GM18517 (cell line): ENCODE results near the gene CITED4.

Experiments
- ATAC-seq: cut with Tn5 transposase; IDR thresholded peaks from one replicate; pipeline ENCODE4 v1.9.1; 2021; ENCODE audit warnings: mild to moderate bottlenecking, moderate library complexity; ENCODE audit not compliant: unreplicated experiment

CITED4 gene

GRCh38 chr1:40837601-40838000, 24.6 kb downstream of the CITED4 start:
- no peak for ATAC-seq

DNA sequence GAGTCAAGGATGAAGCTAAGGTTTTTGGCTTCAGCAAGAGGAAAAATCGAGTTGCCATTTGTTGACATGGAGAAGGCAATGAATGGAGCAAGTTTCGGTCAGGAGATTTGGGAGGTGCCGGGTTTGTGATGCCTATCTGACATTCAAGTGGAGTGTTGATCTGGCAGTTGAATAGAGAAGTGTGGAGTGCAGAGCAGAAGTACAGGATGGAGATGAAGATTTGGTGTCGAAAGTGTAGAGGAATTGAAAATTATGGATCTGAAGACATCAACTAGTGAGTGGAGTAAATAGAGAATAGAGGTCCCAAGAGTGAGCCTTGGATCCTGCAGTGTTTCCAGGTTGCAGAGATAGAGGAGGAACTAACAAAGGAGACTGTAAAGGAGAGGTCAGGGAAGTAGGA, 25.9 kb downstream of the CITED4 start:
- ATAC-seq: no peak

DNA sequence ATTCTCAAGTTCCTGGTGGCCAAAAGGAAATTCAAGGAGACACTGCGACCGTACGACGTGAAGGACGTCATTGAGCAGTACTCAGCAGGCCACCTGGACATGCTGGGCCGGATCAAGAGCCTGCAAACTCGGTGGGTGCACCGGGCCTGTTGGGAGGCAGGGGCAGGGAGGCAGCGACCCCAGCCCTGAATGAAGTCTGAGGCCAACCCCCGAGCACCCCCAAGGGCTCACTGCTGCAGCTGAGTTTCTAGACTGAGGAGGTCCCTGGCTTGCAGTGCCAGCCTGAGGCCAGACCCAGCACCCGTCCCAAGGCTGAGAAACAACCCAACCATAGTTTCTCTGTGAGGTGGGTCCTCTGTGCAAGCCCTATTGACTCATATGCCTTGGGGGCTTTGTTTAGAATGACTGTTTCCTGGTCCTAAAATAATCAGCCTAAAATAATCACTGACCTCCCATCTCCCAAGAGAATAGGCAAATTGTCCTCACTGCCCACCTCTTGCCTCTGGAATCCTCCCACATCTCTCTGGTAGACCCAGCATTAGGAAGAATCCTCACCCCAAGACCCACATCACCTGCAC, 27.1 kb downstream of the CITED4 start:
- ATAC-seq: no peak

- ATAC-seq: no peak
These were observed 28.2 kb downstream of the CITED4 start for GRCh38 chr1:40833979-40834378.

DNA sequence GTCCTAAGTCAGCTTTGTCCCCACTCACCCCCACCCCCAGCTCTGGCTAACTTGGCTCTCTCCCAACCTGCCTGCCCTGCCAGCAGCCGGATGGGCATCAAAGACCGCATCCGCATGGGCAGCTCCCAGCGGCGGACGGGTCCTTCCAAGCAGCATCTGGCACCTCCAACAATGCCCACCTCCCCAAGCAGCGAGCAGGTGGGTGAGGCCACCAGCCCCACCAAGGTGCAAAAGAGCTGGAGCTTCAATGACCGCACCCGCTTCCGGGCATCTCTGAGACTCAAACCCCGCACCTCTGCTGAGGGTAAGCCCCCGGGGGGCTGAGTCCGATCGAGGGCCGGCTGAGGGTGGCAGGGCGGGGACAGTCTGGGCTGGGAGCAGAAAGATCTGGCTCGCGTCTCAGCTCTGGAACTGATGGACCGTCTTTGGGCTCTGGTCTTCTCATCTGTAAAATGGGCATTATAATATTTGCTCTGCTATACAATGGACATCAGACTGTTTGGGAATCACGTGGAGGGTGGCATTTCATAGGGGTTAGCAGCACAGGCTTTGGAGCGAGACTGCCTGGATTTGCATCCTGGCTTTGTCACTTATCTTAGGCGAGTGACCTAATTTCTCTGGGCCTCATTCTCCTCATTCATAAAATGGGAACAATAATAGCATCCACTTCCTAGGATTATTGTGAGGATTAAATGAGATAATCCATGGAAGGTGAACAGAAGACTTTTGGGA, 31.0 kb downstream of the CITED4 start:
- no peak for ATAC-seq

- ATAC-seq: no peak
These were observed 31.7 kb downstream of the CITED4 start for GRCh38 chr1:40830419-40830943.

GRCh38 chr1:40829631-40830245, 32.4 kb downstream of the CITED4 start:
- ATAC-seq: no peak

DNA sequence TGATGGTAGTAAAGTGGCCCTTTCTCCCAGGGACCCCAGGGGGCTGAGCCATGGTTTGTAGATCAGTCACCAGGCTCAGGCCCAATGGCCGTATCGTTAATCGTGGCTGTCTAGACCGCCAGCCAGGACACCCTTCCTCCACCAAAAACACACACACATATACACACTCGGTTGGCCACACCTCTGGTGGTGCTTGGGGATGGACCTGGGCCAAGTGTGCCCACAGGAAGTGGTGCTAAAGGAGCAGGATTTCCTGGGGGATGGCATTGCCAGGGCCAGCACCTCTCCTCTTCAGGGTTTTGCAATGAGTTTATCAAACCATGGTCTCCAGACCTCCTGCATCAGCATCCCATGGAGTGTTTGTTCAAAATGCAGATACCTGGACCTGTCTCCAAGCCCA, 36.2 kb downstream of the CITED4 start:
- no peak for ATAC-seq

GRCh38 chr1:40825435-40825788, 36.8 kb downstream of the CITED4 start:
- ATAC-seq: no peak

DNA sequence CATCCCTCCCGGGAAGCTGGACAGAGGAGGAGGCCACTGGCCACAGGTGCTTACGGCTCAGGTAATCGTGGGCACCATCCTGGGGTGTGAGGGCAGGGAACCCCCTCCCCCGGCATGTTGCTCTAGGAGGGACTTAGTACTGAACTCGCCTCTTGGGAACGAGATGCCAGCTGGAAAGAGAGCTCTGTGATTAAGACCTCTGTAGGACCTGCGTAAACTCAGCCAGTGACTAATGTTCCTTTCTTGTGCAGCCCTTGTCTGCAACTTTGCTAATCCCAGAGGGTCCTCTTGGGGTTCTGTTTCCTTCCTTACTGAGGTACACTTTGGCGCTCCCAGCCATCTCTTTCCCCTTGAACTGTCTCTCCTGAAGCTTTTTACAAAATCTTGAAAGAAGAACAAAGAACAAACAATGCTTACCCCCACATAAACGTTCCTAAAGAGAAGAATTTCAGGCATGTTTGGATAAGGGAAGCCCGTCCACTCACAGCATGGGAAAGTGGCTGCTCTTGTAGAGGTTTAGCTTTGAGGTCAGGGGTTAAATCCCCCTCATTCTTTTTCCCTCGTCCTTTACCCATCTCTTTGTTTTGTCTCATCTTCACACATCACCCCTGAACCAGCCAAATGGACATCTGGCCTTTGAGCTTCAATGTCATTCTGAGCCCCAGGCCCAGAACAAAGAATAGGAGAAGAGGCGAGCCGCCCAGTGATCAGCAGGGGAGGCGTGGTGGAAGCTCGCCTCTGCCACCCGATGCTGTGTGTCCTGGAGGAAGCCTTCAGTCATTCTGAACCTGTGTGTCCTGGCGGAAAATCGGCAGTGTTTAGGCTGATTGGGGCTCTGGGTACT, 37.4 kb downstream of the CITED4 start:
- ATAC-seq: no peak

DNA sequence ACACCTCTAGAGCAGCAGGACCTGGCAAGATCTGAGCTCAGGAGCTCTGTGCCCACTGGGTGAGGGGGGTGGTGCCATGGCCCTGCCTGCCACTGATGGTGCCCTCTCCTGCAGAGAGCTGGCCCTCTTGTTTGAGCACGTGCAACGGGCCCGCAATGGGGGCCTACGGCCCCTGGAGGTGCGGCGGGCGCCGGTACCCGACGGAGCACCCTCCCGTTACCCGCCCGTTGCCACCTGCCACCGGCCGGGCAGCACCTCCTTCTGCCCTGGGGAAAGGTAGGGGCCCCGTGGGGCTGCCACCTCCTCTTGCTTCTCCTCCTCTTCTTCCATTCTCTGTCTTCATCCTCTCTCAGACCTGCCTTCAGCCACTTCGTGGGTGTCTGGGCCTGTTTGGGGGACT, 38.2 kb downstream of the CITED4 start:
- no peak for ATAC-seq

DNA sequence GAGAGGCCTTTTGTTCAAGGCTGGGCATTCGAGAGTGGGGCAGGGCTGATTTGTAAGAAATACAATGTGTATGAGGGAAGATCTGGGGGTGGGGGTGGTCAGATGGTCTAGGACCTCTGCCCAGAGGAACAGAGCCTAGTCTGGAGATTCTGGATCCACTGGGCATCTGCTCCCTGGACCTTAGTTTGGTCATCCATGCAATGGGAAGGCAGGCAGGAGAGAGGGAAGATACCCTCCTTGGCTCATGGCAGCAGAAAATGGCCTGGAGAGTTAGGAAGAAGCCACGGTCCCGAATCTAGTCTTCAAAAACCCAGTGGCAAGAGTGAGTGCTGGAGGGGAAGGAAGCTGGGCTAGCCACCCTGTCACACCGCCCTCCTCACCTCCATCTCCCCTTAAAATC, 38.8 kb downstream of the CITED4 start:
- no peak for ATAC-seq

- ATAC-seq: no peak
These were observed 39.3 kb downstream of the CITED4 start for GRCh38 chr1:40822890-40823289.

DNA sequence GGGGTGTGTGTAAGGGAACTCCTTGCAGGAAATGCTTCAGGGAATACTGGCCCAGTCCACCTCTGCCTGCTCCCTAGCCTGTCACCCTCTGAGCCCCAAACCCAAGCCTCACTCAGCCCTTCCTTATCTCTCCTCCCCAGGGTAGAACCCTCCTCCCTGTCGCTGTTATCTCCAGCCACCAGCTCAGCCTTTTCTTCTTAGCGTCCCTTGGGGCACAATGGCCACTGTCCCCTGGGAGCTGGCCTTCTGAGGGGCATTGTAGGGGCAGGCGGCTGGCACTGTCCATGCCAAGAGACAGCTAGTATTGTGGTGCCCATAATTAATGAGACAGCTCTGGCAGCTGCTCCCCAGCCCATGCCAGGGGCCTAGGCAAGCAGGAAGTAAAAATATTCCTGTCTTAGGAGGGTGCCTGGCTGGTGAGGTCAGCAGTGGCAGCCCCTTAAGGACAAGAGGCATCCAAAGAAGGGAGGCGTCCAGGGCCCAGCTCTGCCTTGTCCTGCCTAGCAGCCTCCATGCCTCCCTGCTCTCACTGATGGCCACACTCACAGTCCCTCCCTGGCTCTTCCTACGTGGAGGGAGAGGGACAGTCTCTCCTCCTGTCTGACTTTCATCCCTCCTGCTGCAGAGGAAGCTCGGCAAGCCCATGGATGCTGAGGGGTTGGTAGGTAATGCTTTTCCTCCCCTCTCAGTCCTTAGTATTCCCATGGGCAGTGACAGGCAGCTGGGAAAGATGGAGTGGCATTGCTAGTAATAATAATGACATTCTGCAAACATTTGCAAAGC, 41.1 kb downstream of the CITED4 start:
- ATAC-seq: no peak

GRCh38 chr1:40820251-40820797, 41.8 kb downstream of the CITED4 start:
- ATAC-seq: no peak

DNA sequence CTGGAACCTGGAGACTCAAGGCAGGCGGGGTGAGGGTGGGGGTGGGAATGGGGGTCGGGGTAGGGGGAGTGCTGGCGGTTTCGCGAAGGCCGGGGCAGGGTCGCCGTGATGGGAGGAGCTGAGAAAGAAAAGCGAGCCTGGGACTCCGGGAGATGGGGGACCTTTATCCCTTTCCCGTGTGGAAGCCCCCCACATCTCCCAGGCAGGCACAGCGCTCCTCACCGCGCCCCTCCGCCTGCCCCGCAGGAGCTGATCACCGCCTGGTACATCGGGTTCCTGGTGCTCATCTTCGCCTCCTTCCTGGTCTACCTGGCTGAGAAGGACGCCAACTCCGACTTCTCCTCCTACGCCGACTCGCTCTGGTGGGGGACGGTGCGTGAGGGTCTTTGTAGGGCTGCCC, 43.1 kb downstream of the CITED4 start:
- no peak for ATAC-seq

GRCh38 chr1:40818264-40818961, 43.8 kb downstream of the CITED4 start:
- ATAC-seq: peak; percentile 70

DNA sequence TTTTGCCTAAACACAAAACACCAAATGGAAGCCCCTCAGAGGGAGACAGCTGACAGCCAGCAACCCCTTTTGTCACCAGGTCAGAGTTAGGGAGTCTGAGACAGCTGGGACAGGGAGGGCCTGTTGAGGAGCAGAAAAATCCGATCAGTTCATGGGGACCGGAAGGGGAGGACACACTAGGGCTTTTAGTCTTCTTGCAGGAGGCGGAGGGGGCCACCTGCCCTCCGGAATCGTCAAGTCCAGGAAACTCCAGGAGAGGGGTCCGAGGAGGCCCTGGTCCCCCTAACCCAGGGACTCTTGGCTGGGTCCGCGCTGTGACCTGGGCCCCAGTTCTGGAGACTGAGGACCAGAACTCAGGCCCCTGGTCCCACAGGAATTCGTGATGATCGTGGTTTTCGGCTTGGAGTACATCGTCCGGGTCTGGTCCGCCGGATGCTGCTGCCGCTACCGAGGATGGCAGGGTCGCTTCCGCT, 44.3 kb downstream of the CITED4 start:
- no peak for ATAC-seq

DNA sequence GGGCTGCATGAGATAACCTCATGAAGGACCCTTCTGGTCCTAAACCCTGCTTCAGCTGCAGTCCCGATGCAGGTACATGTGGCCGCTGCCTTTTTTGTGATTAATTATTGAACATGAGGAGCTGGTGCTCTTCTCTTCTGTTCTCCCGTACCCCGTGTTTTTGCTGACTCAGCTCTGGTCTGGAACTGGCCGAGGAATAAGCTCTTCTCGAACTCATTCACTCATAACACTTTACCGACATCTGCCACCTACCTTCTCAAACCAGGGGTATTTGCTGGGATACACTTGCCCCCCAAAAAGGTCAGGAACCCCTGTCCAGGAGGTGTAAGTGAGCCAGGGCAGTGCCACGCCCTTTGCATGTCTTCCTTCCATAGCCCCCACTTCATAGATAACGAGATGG, 46.7 kb downstream of the CITED4 start:
- no peak for ATAC-seq
